Thymus (tissue), 11 donors: ENCODE data around the gene MYT1. TPM values are rescaled to one million over a fixed set of nuclear protein-coding genes. Genes with fewer than 3 reads are reported as not detected.

ENCODE experiments used
- DNase-seq, 9 donors: peaks; one replicate each; pipeline ENCODE4 v3.0.0-alpha.2; 2013; ENCODE audit warnings: low spot score in 9 of 9, low read depth in 6 of 9, missing footprints in 1 of 9
- H3K27ac ChIP-seq, 2 donors: one replicate each; pipeline ENCODE4 v1.5.1; 2013; ENCODE audit warnings: control low read depth in 1 of 2, low read depth in 1 of 2, low read length in 1 of 2, mild to moderate bottlenecking in 1 of 2, moderate library complexity in 1 of 2
- H3K27me3 ChIP-seq, 2 donors: one replicate each; pipeline ENCODE4 v1.5.1; 2013; ENCODE audit warnings: low read length in 1 of 2; ENCODE audit not compliant: control insufficient read depth in 2 of 2, insufficient read depth in 1 of 2
- H3K36me3 ChIP-seq, 2 donors: one replicate each; pipeline ENCODE4 v1.5.1; 2013; ENCODE audit warnings: low read length in 1 of 2, mild to moderate bottlenecking in 1 of 2, moderate library complexity in 1 of 2; ENCODE audit not compliant: control insufficient read depth in 2 of 2, insufficient read depth in 2 of 2
- H3K4me1 ChIP-seq, 2 donors: one replicate each; pipeline ENCODE4 v1.5.1; 2013; ENCODE audit warnings: low read length in 2 of 2; ENCODE audit not compliant: control insufficient read depth in 2 of 2, insufficient read depth in 2 of 2
- H3K4me3 ChIP-seq, 2 donors: one replicate each; pipeline ENCODE4 v1.5.1; 2013; ENCODE audit warnings: low read length in 2 of 2, control low read depth in 1 of 2, mild to moderate bottlenecking in 1 of 2
- H3K9me3 ChIP-seq, 2 donors: one replicate each; pipeline ENCODE4 v1.5.1; 2013; ENCODE audit warnings: low read length in 1 of 2, mild to moderate bottlenecking in 1 of 2; ENCODE audit not compliant: control insufficient read depth in 2 of 2, insufficient read depth in 1 of 2
- WGBS: extraction: QIAGEN DNeasy Blood & Tissue Kit; methylation state at CpG from one replicate; pipeline ENCODE4 v1.1.7; 2013; 5-methylcytosine and 5-hydroxymethylcytosine counted together
- polyA plus RNA-seq: library from polyadenylated mRNA; stranded (reverse); fragments of 200-250 nt; gene quantifications from one replicate; pipeline ENCODE4 v1.2.3, GENCODE V29; 2013
- total RNA-seq: library from RNA; stranded (reverse); fragments of 120-200 nt; gene quantifications from one replicate; pipeline ENCODE4 v1.2.4, GENCODE V29; 2013
- donor health status: healthy.

The MYT1 gene
- total and polyA plus RNA-seq, 2 donors = 0.19 to 0.25 TPM

GRCh38 chr20:64257107-64257757, 93.0 kb downstream of the MYT1 start:
- Histone ChIP-seq H3K9me3 (no peaks in the 10 kb centered on the region), H3K36me3 (peaks cover 6 to 13% of the 10 kb centered on the region in 2 donors), H3K4me1 (peaks cover 17 to 22% of the 10 kb centered on the region in 2 donors), H3K4me3 (peak overlapping the region in 1 of 2 donors; percentile 67), H3K27me3 (peaks cover 2 to 4% of the 10 kb centered on the region in 2 donors), H3K27ac (no peak overlapping the region)
- WGBS = 96% methylated on average over 13 of the region's 13 CpGs
- no peak for DNase-seq

GRCh38 chr20:64258071-64258823, 94.0 kb downstream of the MYT1 start:
- peak overlapping the region in 1 of 2 donors; percentile 2 for H3K4me3 ChIP-seq
- H3K36me3 ChIP-seq = peaks cover 6 to 19% of the 10 kb centered on the region in 2 donors
- no peaks in the 10 kb centered on the region for H3K9me3 ChIP-seq
- no peaks in the 10 kb centered on the region for H3K27me3 ChIP-seq
- H3K4me1 ChIP-seq = peaks cover 17 to 22% of the 10 kb centered on the region in 2 donors
- DNase-seq = no peak
- 97% methylated on average over 9 of the region's 9 CpGs for WGBS
- H3K27ac ChIP-seq = no peak overlapping the region

GRCh38 chr20:64260239-64260638, 96.0 kb downstream of the MYT1 start:
- peaks cover 14 to 18% of the 10 kb centered on the region in 2 donors for H3K4me1 ChIP-seq
- H3K27me3 ChIP-seq = no peaks in the 10 kb centered on the region
- DNase-seq = no peak
- whole genome bisulfite sequencing = 98% methylated on average over 6 of the region's 6 CpGs
- H3K36me3 ChIP-seq = peaks cover 9 to 30% of the 10 kb centered on the region in 2 donors
- H3K27ac ChIP-seq = no peak overlapping the region
- no peak overlapping the region for H3K4me3 ChIP-seq
- no peaks in the 10 kb centered on the region for H3K9me3 ChIP-seq

GRCh38 chr20:64261138-64261537, 96.9 kb downstream of the MYT1 start:
- H3K9me3 ChIP-seq = no peaks in the 10 kb centered on the region
- peaks cover 12 to 34% of the 10 kb centered on the region in 2 donors for H3K36me3 ChIP-seq
- H3K27me3 ChIP-seq = no peaks in the 10 kb centered on the region
- no peak overlapping the region for H3K4me3 ChIP-seq
- WGBS = 82% methylated on average over 9 of the region's 9 CpGs
- H3K27ac ChIP-seq = peak overlapping the region in 1 of 2 donors; percentile 70
- H3K4me1 ChIP-seq = peaks cover 14 to 17% of the 10 kb centered on the region in 2 donors
- peak in 4 of 9 donors; percentile 22 to 55 (median 25) for DNase-seq

GRCh38 chr20:64264091-64264490, 99.8 kb downstream of the MYT1 start:
- Histone ChIP-seq H3K4me3 (no peak overlapping the region), H3K9me3 (no peaks in the 10 kb centered on the region), H3K27ac (no peak overlapping the region), H3K4me1 (peaks cover 0 to 4% of the 10 kb centered on the region in 2 donors), H3K27me3 (no peaks in the 10 kb centered on the region), H3K36me3 (peaks cover 15 to 41% of the 10 kb centered on the region in 2 donors)
- DNase-seq = no peak
- WGBS = 95% methylated on average over 4 of the region's 4 CpGs

- Histone ChIP-seq H3K4me1 (peaks cover 0 to 2% of the 10 kb centered on the region in 2 donors), H3K27ac (no peak overlapping the region), H3K9me3 (no peaks in the 10 kb centered on the region), H3K27me3 (no peaks in the 10 kb centered on the region), H3K4me3 (no peak overlapping the region), H3K36me3 (peaks cover 21 to 39% of the 10 kb centered on the region in 2 donors)
- WGBS = 95% methylated on average over 5 of the region's 5 CpGs
- no peak for DNase-seq
Observed at GRCh38 chr20:64265201-64265600, 100.9 kb downstream of the MYT1 start.

- no peaks in the 10 kb centered on the region for H3K4me1 ChIP-seq
- no peak overlapping the region for H3K27ac ChIP-seq
- no peak for DNase-seq
- H3K9me3 ChIP-seq = no peaks in the 10 kb centered on the region
- no peaks in the 10 kb centered on the region for H3K27me3 ChIP-seq
- peaks cover 25 to 37% of the 10 kb centered on the region in 2 donors for H3K36me3 ChIP-seq
- no peak overlapping the region for H3K4me3 ChIP-seq
- 99% methylated on average over 5 of the region's 5 CpGs for WGBS
Observed at GRCh38 chr20:64266988-64267387, 102.7 kb downstream of the MYT1 start.

GRCh38 chr20:64268174-64268573, 103.9 kb downstream of the MYT1 start:
- Histone ChIP-seq H3K4me1 (no peaks in the 10 kb centered on the region), H3K36me3 (peaks cover 29 to 36% of the 10 kb centered on the region in 2 donors)
- WGBS = 98% methylated on average over 10 of the region's 10 CpGs

More at GRCh38 chr20:64268174-64268573, 103.9 kb downstream of the MYT1 start:
- Histone ChIP-seq H3K9me3 (no peaks in the 10 kb centered on the region), H3K27ac (no peak overlapping the region), H3K27me3 (no peaks in the 10 kb centered on the region), H3K4me3 (no peak overlapping the region)
- DNase-seq = no peak
